Measurements from ENCODE around the gene CROCC2.

CROCC2 gene

GRCh38 chr2:241005569-241005968, 99.4 kb downstream of the CROCC2 start:
- DNase-seq: no peak

GRCh38 chr2:241006412-241006811, 100.3 kb downstream of the CROCC2 start:
- no peak for DNase-seq

GRCh38 chr2:241007111-241007510, 101.0 kb downstream of the CROCC2 start:
- no peak for DNase-seq

- DNase-seq: no peak
These were observed 102.0 kb downstream of the CROCC2 start for GRCh38 chr2:241007880-241008710.

- DNase-seq: no peak
These were observed 102.6 kb downstream of the CROCC2 start for GRCh38 chr2:241008711-241009121.

GRCh38 chr2:241009191-241009590, 103.1 kb downstream of the CROCC2 start:
- no peak for DNase-seq

GRCh38 chr2:241009601-241010530, 103.7 kb downstream of the CROCC2 start:
- peak; percentile 29 for DNase-seq

- no peak for DNase-seq
These were observed 104.6 kb downstream of the CROCC2 start for GRCh38 chr2:241010531-241011295.

GRCh38 chr2:241011296-241011600, 105.1 kb downstream of the CROCC2 start:
- no peak for DNase-seq

- no peak for DNase-seq
These were observed 105.8 kb downstream of the CROCC2 start for GRCh38 chr2:241011751-241012510.

- no peak for DNase-seq
These were observed 108.1 kb downstream of the CROCC2 start for GRCh38 chr2:241014224-241014623.

GRCh38 chr2:241014764-241015163, 108.6 kb downstream of the CROCC2 start:
- no peak for DNase-seq

- DNase-seq: no peak
These were observed 109.3 kb downstream of the CROCC2 start for GRCh38 chr2:241015439-241015838.

GRCh38 chr2:241017228-241017940, 111.2 kb downstream of the CROCC2 start:
- DNase-seq: no peak

GRCh38 chr2:241018051-241018891, 112.1 kb downstream of the CROCC2 start:
- no peak for DNase-seq

GRCh38 chr2:241019441-241020139, 113.5 kb downstream of the CROCC2 start:
- no peak for DNase-seq

- DNase-seq: no peak
These were observed 114.1 kb downstream of the CROCC2 start for GRCh38 chr2:241020201-241020600.

GRCh38 chr2:241020629-241021190, 114.6 kb downstream of the CROCC2 start:
- DNase-seq: no peak

- no peak for DNase-seq
These were observed 119.5 kb downstream of the CROCC2 start for GRCh38 chr2:241025639-241026038.

Data from activated CD4-positive, alpha-beta T cell treated with anti-CD3 and anti-CD28 coated beads, Interleukin-2, amount 50 U/mL, for 1 hour (primary cell).